ENCODE data around the gene TDRD6. TPM values are rescaled to one million over a fixed set of nuclear protein-coding genes. Genes with fewer than 3 reads are reported as not detected.
"Not testable (repeated sequence)": the region's sequence is repeated elsewhere in the genome, so short reads cannot be mapped to it uniquely, and the experiment has no call there.

The TDRD6 gene
- total RNA-seq, 1 donor from 2014 or later, result 0.53 TPM

GRCh38 chr6:46743425-46744158 lies 55.9 kb downstream of the TDRD6 start:
- Histone ChIP-seq H3K9me3 (no peaks in the 10 kb centered on the region), H3K36me3 (no peaks in the 10 kb centered on the region), H3K4me1 (no peaks in the 10 kb centered on the region), H3K27ac (no peak overlapping the region), H3K4me3 (no peak overlapping the region), H3K27me3 (no peaks in the 10 kb centered on the region)
- intact Hi-C loops (cut with DNase I), result no loop called here
- DNase-seq (ENCODE audit: low spot score in 2 of 2), result no peak
- TF ChIP-seq CTCF (IDR thresholded peaks at IDR 0.05), result no peak

GRCh38 chr6:46744159-46744725 lies 56.6 kb downstream of the TDRD6 start:
- H3K4me1 ChIP-seq; H3K36me3 ChIP-seq; intact Hi-C loops (cut with DNase I); H3K27ac ChIP-seq; H3K9me3 ChIP-seq; H3K4me3 ChIP-seq; DNase-seq (ENCODE audit: low spot score in 2 of 2); H3K27me3 ChIP-seq: not testable (repeated sequence)

GRCh38 chr6:46745973-46746372 lies 58.3 kb downstream of the TDRD6 start:
- intact Hi-C loops (cut with DNase I), result no loop called here
- no peak for TF ChIP-seq CTCF (IDR thresholded peaks at IDR 0.05)
- Histone ChIP-seq H3K27ac (no peak overlapping the region), H3K27me3 (no peaks in the 10 kb centered on the region), H3K36me3 (no peaks in the 10 kb centered on the region), H3K4me3 (no peak overlapping the region), H3K4me1 (no peaks in the 10 kb centered on the region), H3K9me3 (no peaks in the 10 kb centered on the region)
- no peak for DNase-seq (ENCODE audit: low spot score in 2 of 2)

- Histone ChIP-seq H3K27me3 (no peaks in the 10 kb centered on the region), H3K4me3 (no peak within 1 kb of the TSS), H3K9me3 (no peaks in the 10 kb centered on the region), H3K4me1 (no peaks in the 10 kb centered on the region), H3K27ac (no peak within 1 kb of the TSS), H3K36me3 (no peaks in the 10 kb centered on the region)
- no peak for DNase-seq (ENCODE audit: low spot score in 2 of 2)
- intact Hi-C loops (cut with DNase I), result no loop called here
- no peak for TF ChIP-seq CTCF (IDR thresholded peaks at IDR 0.05)
Measured at GRCh38 chr6:46746696-46747095, 59.0 kb downstream of the TDRD6 start, which contains the start of gene ANKRD66. Gene ANKRD66, plus strand, starts transcription at chr6:46746933. Its CDS starts 5,016 bp downstream, at chr6:46751949.

GRCh38 chr6:46748940-46749503 lies 61.3 kb downstream of the TDRD6 start:
- H3K36me3 ChIP-seq, result no peaks in the 10 kb centered on the region
- no peak overlapping the region for H3K27ac ChIP-seq
- H3K4me1 ChIP-seq, result no peaks in the 10 kb centered on the region
- no peak for DNase-seq (ENCODE audit: low spot score in 2 of 2)
- TF ChIP-seq CTCF (IDR thresholded peaks at IDR 0.05), result no peak
- H3K9me3 ChIP-seq, result no peaks in the 10 kb centered on the region
- H3K4me3 ChIP-seq, result no peak overlapping the region
- intact Hi-C loops (cut with DNase I), result no loop called here
- no peaks in the 10 kb centered on the region for H3K27me3 ChIP-seq

DNA sequence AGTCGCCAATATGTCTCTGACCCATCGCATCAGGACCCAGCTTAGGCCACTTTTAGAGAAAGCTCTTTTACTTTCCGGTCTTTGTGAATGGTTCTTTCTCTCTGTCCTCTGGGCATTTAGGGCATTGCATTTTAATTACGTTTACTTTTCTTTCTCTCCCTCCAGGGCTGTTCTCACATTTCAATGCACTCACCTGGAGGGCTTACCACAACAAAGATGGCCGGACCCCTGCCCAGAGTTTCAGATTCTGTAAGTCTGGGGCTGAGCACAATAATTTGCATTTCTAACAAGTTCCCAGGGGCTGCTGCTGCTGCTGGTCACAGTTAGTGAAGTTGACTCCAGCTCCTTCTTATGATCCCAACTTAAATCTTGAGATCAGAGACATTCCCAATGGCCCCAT lies 62.0 kb downstream of the TDRD6 start:
- DNase-seq (ENCODE audit: low spot score in 2 of 2), result no peak
- intact Hi-C loops (cut with DNase I), result no loop called here
- Histone ChIP-seq H3K27me3 (no peaks in the 10 kb centered on the region), H3K4me3 (no peak overlapping the region), H3K4me1 (no peaks in the 10 kb centered on the region), H3K27ac (no peak overlapping the region), H3K36me3 (no peaks in the 10 kb centered on the region), H3K9me3 (no peaks in the 10 kb centered on the region)
- no peak for TF ChIP-seq CTCF (IDR thresholded peaks at IDR 0.05)
